PC-9 (cell line): ENCODE results near the gene SHROOM3.

Experiments
- EZH2 ChIP-seq: fragments of 200-600 bp; sonication (generic); IDR thresholded peaks from 2 replicates; pipeline ENCODE4 v1.8.0; 2017; ENCODE audit warnings: antibody characterized with exemption, low read depth
- TF ChIP-seq, protein P1 (sequence below): fragments of 200-600 bp; sonication (generic); conservative IDR thresholded peaks from 2 replicates; pipeline ENCODE4 v1.6.1; 2017; ENCODE audit warnings: mixed run types, antibody characterized with exemption, mild to moderate bottlenecking, moderate library complexity

DNA sequence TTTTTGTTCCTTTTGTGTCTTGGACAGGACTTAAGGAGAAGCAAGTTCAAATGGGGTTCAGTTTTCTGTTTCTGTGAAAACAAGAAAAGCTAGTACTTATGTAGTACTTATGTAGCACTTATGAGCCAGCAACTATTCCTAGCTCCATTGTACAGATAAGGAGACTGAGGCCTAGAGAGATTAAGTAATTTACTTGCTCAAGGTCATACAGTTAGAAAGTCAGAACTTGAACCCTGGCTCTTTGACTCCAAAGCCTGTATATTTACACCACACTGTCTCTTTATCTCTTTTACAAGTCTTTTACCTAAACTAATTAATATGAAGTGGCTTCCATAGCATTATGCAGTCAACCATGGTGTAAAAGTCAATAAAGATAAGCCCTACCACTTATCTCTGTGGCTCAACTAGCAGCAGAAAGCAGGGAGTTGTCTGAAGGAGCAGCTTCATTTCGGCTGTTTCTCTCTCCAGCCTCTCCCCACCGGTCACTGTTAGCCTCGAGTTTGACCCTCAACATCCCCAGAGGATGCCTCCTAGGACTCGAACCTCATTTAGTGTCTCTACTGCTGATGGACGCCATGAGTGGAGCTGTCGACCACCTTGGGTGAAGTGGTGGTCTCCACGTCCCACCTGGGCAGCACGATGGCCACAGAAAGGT lies 209.9 kb downstream of the SHROOM3 start:
- TF ChIP-seq, protein P1, sequence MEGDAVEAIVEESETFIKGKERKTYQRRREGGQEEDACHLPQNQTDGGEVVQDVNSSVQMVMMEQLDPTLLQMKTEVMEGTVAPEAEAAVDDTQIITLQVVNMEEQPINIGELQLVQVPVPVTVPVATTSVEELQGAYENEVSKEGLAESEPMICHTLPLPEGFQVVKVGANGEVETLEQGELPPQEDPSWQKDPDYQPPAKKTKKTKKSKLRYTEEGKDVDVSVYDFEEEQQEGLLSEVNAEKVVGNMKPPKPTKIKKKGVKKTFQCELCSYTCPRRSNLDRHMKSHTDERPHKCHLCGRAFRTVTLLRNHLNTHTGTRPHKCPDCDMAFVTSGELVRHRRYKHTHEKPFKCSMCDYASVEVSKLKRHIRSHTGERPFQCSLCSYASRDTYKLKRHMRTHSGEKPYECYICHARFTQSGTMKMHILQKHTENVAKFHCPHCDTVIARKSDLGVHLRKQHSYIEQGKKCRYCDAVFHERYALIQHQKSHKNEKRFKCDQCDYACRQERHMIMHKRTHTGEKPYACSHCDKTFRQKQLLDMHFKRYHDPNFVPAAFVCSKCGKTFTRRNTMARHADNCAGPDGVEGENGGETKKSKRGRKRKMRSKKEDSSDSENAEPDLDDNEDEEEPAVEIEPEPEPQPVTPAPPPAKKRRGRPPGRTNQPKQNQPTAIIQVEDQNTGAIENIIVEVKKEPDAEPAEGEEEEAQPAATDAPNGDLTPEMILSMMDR, result no peak
- no peak for TF ChIP-seq EZH2
